IPS-20b (cell line): ENCODE measurements around the gene MTUS2.

Experiments
- H3K27ac ChIP-seq: one replicate; pipeline ENCODE4 v1.5.1; 2013; ENCODE audit warnings: low read length
- H3K27me3 ChIP-seq: 2 replicates; pipeline ENCODE4 v1.6.1; 2013; ENCODE audit warnings: mild to moderate bottlenecking, low read length, inconsistent platforms; ENCODE audit not compliant: insufficient read depth
- H3K36me3 ChIP-seq: 2 replicates; pipeline ENCODE4 v1.6.1; 2013; ENCODE audit warnings: low read depth, mild to moderate bottlenecking, inconsistent platforms, low read length, moderate library complexity; ENCODE audit not compliant: insufficient read depth
- H3K4me1 ChIP-seq: 2 replicates; pipeline ENCODE4 v1.6.1; 2013; ENCODE audit warnings: mild to moderate bottlenecking, control low read depth, inconsistent platforms, low read length, moderate library complexity; ENCODE audit not compliant: insufficient read depth
- H3K4me3 ChIP-seq: 2 replicates; pipeline ENCODE4 v1.5.1; 2013; ENCODE audit warnings: mild to moderate bottlenecking, low read length, inconsistent platforms
- H3K9ac ChIP-seq: 2 replicates; pipeline ENCODE4 v1.6.1; 2013; ENCODE audit warnings: low read depth, mild to moderate bottlenecking, inconsistent platforms, low read length, moderate library complexity
- H3K9me3 ChIP-seq: 2 replicates; pipeline ENCODE4 v1.6.1; 2013; ENCODE audit warnings: mild to moderate bottlenecking, low read depth, low read length, inconsistent platforms; ENCODE audit not compliant: insufficient read depth

The MTUS2 gene

GRCh38 chr13:28918030-28918429, 97.9 kb downstream of the MTUS2 start:
- Histone ChIP-seq H3K36me3 (no peaks in the 10 kb centered on the region), H3K27ac (no peak overlapping the region), H3K4me1 (no peaks in the 10 kb centered on the region), H3K4me3 (no peak overlapping the region), H3K9ac (no peak overlapping the region), H3K9me3 (peaks cover 8% of the 10 kb centered on the region; the same call in 1 of the 2 replicates), H3K27me3 (no peaks in the 10 kb centered on the region)

- Histone ChIP-seq H3K4me1 (no peaks in the 10 kb centered on the region), H3K4me3 (no peak overlapping the region), H3K9me3 (no peaks in the 10 kb centered on the region), H3K27me3 (no peaks in the 10 kb centered on the region), H3K36me3 (no peaks in the 10 kb centered on the region), H3K9ac (no peak overlapping the region), H3K27ac (no peak overlapping the region)
Measured at GRCh38 chr13:28922341-28922740, 102.2 kb downstream of the MTUS2 start.

- Histone ChIP-seq H3K9ac (no peak overlapping the region), H3K27ac (no peak overlapping the region), H3K36me3 (no peaks in the 10 kb centered on the region), H3K27me3 (no peaks in the 10 kb centered on the region), H3K9me3 (no peaks in the 10 kb centered on the region), H3K4me3 (no peak overlapping the region), H3K4me1 (no peaks in the 10 kb centered on the region)
Measured at GRCh38 chr13:28935104-28935503, 115.0 kb downstream of the MTUS2 start.

- Histone ChIP-seq H3K4me3 (no peak overlapping the region), H3K27me3 (no peaks in the 10 kb centered on the region), H3K9ac (no peak overlapping the region), H3K4me1 (no peaks in the 10 kb centered on the region), H3K9me3 (no peaks in the 10 kb centered on the region), H3K27ac (no peak overlapping the region), H3K36me3 (no peaks in the 10 kb centered on the region)
Measured at GRCh38 chr13:28942906-28943305, 122.8 kb downstream of the MTUS2 start.

GRCh38 chr13:28953714-28954418, 133.7 kb downstream of the MTUS2 start:
- Histone ChIP-seq H3K9me3 (no peaks in the 10 kb centered on the region), H3K27ac (no peak overlapping the region), H3K9ac (no peak overlapping the region), H3K4me3 (no peak overlapping the region), H3K36me3 (no peaks in the 10 kb centered on the region), H3K27me3 (no peaks in the 10 kb centered on the region), H3K4me1 (no peaks in the 10 kb centered on the region)

- no peak overlapping the region for H3K4me3 ChIP-seq
- H3K36me3 ChIP-seq = no peaks in the 10 kb centered on the region
- H3K27ac ChIP-seq = no peak overlapping the region
- H3K4me1 ChIP-seq = no peaks in the 10 kb centered on the region
- H3K27me3 ChIP-seq = no peaks in the 10 kb centered on the region
- no peaks in the 10 kb centered on the region for H3K9me3 ChIP-seq
- H3K9ac ChIP-seq = no peak overlapping the region
Measured at GRCh38 chr13:28954419-28954725, 134.2 kb downstream of the MTUS2 start.

- Histone ChIP-seq H3K27ac (no peak overlapping the region), H3K4me1 (no peaks in the 10 kb centered on the region), H3K36me3 (no peaks in the 10 kb centered on the region), H3K27me3 (no peaks in the 10 kb centered on the region), H3K4me3 (no peak overlapping the region), H3K9ac (no peak overlapping the region), H3K9me3 (no peaks in the 10 kb centered on the region)
Measured at GRCh38 chr13:28954810-28955209, 134.7 kb downstream of the MTUS2 start.

DNA sequence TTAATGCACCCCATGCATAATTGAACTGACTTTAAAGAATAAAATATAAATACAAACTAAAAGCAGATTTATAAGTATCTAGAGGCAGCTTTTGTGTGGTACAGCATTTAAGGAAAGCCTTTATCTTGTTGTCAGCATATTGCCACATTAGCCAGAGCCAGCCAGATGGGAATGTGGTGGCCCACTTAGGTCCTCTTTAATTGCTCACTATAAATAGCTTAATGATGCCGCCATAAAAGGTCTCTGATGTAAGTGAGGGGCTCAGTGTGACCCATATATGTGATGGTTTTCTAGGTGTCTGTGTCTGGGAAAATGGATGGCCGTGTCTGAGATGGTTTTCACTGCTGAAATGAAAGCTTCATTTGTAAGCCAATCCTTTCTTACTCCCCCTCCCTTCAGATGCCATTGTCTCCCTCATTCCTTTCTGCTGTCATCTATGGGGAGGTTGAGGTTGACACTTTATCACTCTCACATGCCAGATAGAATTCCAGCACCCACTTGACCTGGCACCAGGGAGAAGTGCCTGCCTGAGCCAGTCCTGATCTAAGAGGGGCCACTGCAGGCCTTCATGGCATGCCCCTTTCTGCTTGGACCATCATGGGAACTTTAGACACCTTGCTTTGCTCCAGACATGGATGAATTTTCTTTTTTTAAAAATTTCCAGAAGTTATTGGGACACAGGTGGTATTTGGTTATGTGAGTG, 135.3 kb downstream of the MTUS2 start:
- Histone ChIP-seq H3K4me3 (no peak overlapping the region), H3K9me3 (no peaks in the 10 kb centered on the region), H3K9ac (no peak overlapping the region), H3K36me3 (no peaks in the 10 kb centered on the region), H3K27ac (no peak overlapping the region), H3K4me1 (no peaks in the 10 kb centered on the region), H3K27me3 (no peaks in the 10 kb centered on the region)

DNA sequence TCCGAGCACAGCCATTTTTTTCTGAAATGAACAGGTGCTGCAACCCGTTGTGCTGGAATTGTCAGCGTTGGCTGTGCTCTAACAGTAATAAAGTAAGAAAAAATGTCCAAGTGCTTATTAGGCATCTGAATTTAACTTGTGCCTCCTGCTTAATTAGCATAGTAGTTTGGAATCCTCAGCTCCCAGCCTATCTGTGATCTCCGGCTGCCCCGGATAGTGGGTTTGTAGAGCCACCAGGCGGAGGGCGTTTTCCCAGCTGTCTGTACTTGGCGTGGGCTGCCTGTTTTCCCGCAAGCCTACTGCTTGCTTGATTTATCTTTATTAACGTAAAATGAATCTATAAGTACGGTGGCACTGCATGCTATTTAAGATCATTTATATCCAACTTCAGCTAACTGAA, 137.9 kb downstream of the MTUS2 start:
- Histone ChIP-seq H3K9me3 (no peaks in the 10 kb centered on the region), H3K4me3 (no peak overlapping the region), H3K36me3 (no peaks in the 10 kb centered on the region), H3K27ac (no peak overlapping the region), H3K27me3 (no peaks in the 10 kb centered on the region), H3K4me1 (no peaks in the 10 kb centered on the region), H3K9ac (no peak overlapping the region)

DNA sequence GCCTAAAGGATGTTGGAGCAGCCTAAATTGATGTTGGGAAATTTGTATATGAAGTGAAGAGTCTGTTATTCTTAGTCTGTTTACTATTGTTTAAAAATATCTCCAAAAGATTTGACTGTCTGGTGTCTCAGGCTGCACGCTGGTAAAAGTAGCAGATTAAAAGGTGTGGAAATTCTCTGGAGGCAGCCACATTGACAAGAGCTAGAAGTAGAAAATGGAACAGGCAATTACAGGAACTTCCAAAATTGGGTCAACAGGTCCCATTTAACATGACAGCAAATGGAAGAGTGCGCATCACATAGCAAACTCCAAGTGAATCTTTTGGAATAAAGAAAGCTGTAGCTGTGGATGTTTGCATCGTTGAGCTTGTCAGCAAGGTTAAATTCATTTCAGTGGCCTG, 138.3 kb downstream of the MTUS2 start:
- Histone ChIP-seq H3K36me3 (no peaks in the 10 kb centered on the region), H3K9me3 (no peaks in the 10 kb centered on the region), H3K4me3 (no peak overlapping the region), H3K9ac (no peak overlapping the region), H3K27me3 (no peaks in the 10 kb centered on the region), H3K4me1 (no peaks in the 10 kb centered on the region), H3K27ac (no peak overlapping the region)

GRCh38 chr13:28964052-28964451, 143.9 kb downstream of the MTUS2 start:
- H3K27ac ChIP-seq = no peak overlapping the region
- no peaks in the 10 kb centered on the region for H3K4me1 ChIP-seq
- no peak overlapping the region for H3K9ac ChIP-seq
- H3K9me3 ChIP-seq = no peaks in the 10 kb centered on the region
- H3K27me3 ChIP-seq = no peaks in the 10 kb centered on the region
- no peaks in the 10 kb centered on the region for H3K36me3 ChIP-seq
- H3K4me3 ChIP-seq = no peak overlapping the region

DNA sequence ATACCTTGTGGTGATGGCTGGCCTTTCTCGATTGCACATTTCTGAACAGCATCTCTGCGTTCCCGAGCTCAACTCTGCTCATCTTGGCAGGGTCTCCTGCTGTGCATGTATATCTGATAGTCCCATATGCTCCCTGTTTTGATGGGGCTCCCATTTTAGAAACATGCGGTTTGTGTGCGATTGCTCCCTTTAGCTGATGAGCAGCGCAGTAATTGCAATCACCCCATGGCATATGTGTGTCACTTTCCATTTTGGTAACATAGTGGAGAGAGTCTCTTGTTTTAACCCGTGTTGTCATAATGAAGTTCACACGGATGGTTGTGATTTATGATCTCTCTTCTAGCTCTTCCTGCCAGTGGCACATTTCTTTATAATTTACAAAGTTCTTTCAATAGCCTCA, 144.7 kb downstream of the MTUS2 start:
- H3K4me3 ChIP-seq = no peak overlapping the region
- H3K9ac ChIP-seq = no peak overlapping the region
- H3K36me3 ChIP-seq = no peaks in the 10 kb centered on the region
- no peak overlapping the region for H3K27ac ChIP-seq
- no peaks in the 10 kb centered on the region for H3K4me1 ChIP-seq
- H3K9me3 ChIP-seq = no peaks in the 10 kb centered on the region
- no peaks in the 10 kb centered on the region for H3K27me3 ChIP-seq
